BJ (cell line): Measurements from ENCODE around the gene MRPL24. TPM values are rescaled to one million over a fixed set of nuclear protein-coding genes. Genes with fewer than 3 reads are reported as not detected.

Experiments used
- CTCF ChIA-PET: fragments of 350-600 bp; formaldehyde crosslinking; extraction: SDS; loops from one replicate; lab custom pipeline; 2021; ENCODE audit warnings: antibody characterized with exemption, inconsistent platforms; lab: Yijun Ruan, JAX
- POLR2A ChIA-PET: fragments of 300-600 bp; sonication (Branson Sonifier 250); formaldehyde crosslinking; extraction: SDS; loops from one replicate; lab custom pipeline; 2021; ENCODE audit warnings: antibody characterized with exemption; lab: Charles Lee
- DNase-seq: peaks from one replicate; pipeline ENCODE4 v3.0.0-alpha.2; 2011; ENCODE audit warnings: low read depth
- H3K27me3 ChIP-seq: 2 replicates; pipeline ENCODE4 v1.6.0; 2011; ENCODE audit warnings: low read length; ENCODE audit not compliant: control insufficient read depth, insufficient read depth
- H3K36me3 ChIP-seq: 2 replicates; pipeline ENCODE4 v1.5.1; 2011; ENCODE audit warnings: low read length; ENCODE audit not compliant: control insufficient read depth, insufficient read depth
- H3K4me3 ChIP-seq: 2 replicates; pipeline ENCODE4 v1.5.1; 2011; ENCODE audit warnings: low read depth, mild to moderate bottlenecking, control low read depth, low read length
- CTCF ChIP-seq: IDR thresholded peaks from 2 replicates; pipeline ENCODE4 v1.5.1; 2011; ENCODE audit warnings: low read depth, mild to moderate bottlenecking, control low read depth, inconsistent platforms, low read length, moderate library complexity; ENCODE audit not compliant: insufficient read depth
- polyA plus RNA-seq: library from polyadenylated mRNA; depleted of rRNA; stranded (reverse); fragments of >200 nt; gene quantifications from 2 replicates; pipeline ENCODE4 v1.2.3, GENCODE V29; 2011

MRPL24 gene
- polyA plus RNA-seq, 1 experiment, result 120 TPM

- no peak for DNase-seq
- ChIA-PET POLR2A (no interaction called here), CTCF (interaction anchor here (1.1 to 41.7 kb wide), 4 partner anchors 7 to 225 kb away, joined by 3 to 1556 read pairs (median 780); partner anchors contain the start of genes CRABP2, ISG20L2, METTL25B and NES)
- no peak overlapping the region for H3K4me3 ChIP-seq
- no peaks in the 10 kb centered on the region for H3K27me3 ChIP-seq
- TF ChIP-seq CTCF, result no peak
- H3K36me3 ChIP-seq, result peaks cover 8% of the 10 kb centered on the region
These were observed 46.3 kb downstream of the MRPL24 start for GRCh38 chr1:156694690-156694962.

GRCh38 chr1:156693848-156694689 lies 46.8 kb downstream of the MRPL24 start:
- no peak for DNase-seq
- no peaks in the 10 kb centered on the region for H3K27me3 ChIP-seq
- no peak for TF ChIP-seq CTCF
- peaks cover 3% of the 10 kb centered on the region for H3K36me3 ChIP-seq
- H3K4me3 ChIP-seq, result no peak overlapping the region
- ChIA-PET CTCF (interaction anchor here (0.6 to 41.7 kb wide), 5 partner anchors 7 to 237 kb away, joined by 3 to 1556 read pairs (median 4); partner anchors contain the start of genes CRABP2, ISG20L2, METTL25B and NES), POLR2A (no interaction called here)

GRCh38 chr1:156692925-156693847 lies 47.7 kb downstream of the MRPL24 start:
- Histone ChIP-seq H3K36me3 (no peaks in the 10 kb centered on the region), H3K27me3 (no peaks in the 10 kb centered on the region), H3K4me3 (no peak overlapping the region)
- no peak for TF ChIP-seq CTCF
- DNase-seq, result no peak
- ChIA-PET POLR2A (no interaction called here), CTCF (interaction anchor here (1.6 to 41.7 kb wide), 4 partner anchors 6 to 167 kb away, joined by 4 to 1556 read pairs (median 836); partner anchors contain the start of genes CRABP2, INSRR, ISG20L2 and METTL25B)

- ChIA-PET POLR2A (no interaction called here), CTCF (interaction anchor here (0.6 to 31.9 kb wide), 7 partner anchors 15 to 444 kb away, joined by 3 to 1556 read pairs (median 115); partner anchors contain the start of genes CRABP2, INSRR, ISG20L2 and METTL25B)
- no peak overlapping the region for H3K4me3 ChIP-seq
- H3K27me3 ChIP-seq, result no peaks in the 10 kb centered on the region
- no peak for TF ChIP-seq CTCF
- no peaks in the 10 kb centered on the region for H3K36me3 ChIP-seq
- no peak for DNase-seq
These were observed 48.4 kb downstream of the MRPL24 start for GRCh38 chr1:156692441-156692924.
